ENCODE data around the gene APOB. TPM values are rescaled to one million over a fixed set of nuclear protein-coding genes. Genes with fewer than 3 reads are reported as not detected.
A peak's percentile ranks its signal among the peaks of the same experiment; 100 is the strongest.

Gene APOB
- total and polyA plus RNA-seq, 2 of the 13 experiments (the other 11 are each of a cell fraction or from before 2014, with no cell fraction given) = 1,569 to 2,515 TPM

GRCh38 chr2:21070341-21071257, 26.7 kb upstream of the APOB start (continued):
- TF ChIP-seq ZNF280D (CRISPR knock-in tag; IDR thresholded peaks at IDR 0.05) (no peak), ZNF264 (CRISPR knock-in tag; IDR thresholded peaks at IDR 0.05) (peak; percentile 52; the same call in 1 of the 2 replicates), GATAD2A (CRISPR knock-in tag; IDR thresholded peaks at IDR 0.05) (peak; percentile 92), FIP1L1 (IDR thresholded peaks at IDR 0.05; ENCODE audit: borderline replicate concordance, insufficient read depth, low read depth, low read length) (no peak), RBM39 (IDR thresholded peaks at IDR 0.05; ENCODE audit: low read depth, low read length, poor library complexity, severe bottlenecking) (no peak), CEBPZ (IDR thresholded peaks at IDR 0.05; ENCODE audit: low read length) (no peak), ZFAT (CRISPR knock-in tag; conservative IDR thresholded peaks at IDR 0.05) (no peak), ZNF773 (CRISPR knock-in tag; IDR thresholded peaks at IDR 0.05; ENCODE audit: borderline replicate concordance) (no peak; the same call in 1 of the 2 replicates), CBFB (CRISPR knock-in tag; IDR thresholded peaks at IDR 0.05) (no peak), AHDC1 (CRISPR knock-in tag; IDR thresholded peaks at IDR 0.05; ENCODE audit: borderline replicate concordance) (peak; percentile 96), ZNF263 (CRISPR knock-in tag; IDR thresholded peaks at IDR 0.05) (0 out of 2 replicates have a peak, but pooled peaks have one; percentile 49), ZNF567 (CRISPR knock-in tag; IDR thresholded peaks at IDR 0.05; ENCODE audit: borderline replicate concordance) (no peak; the same call in 1 of the 2 replicates), REPIN1 (CRISPR knock-in tag; IDR thresholded peaks at IDR 0.05; ENCODE audit: borderline replicate concordance, low read depth) (peak; percentile 42; the same call in 1 of the 2 replicates)

Measured in HepG2 (cell line).